ENCODE measurements around the gene STK32C.
"Not testable (repeated sequence)": the region's sequence is repeated elsewhere in the genome, so short reads cannot be mapped to it uniquely, and the experiment has no call there.

Gene STK32C

DNA sequence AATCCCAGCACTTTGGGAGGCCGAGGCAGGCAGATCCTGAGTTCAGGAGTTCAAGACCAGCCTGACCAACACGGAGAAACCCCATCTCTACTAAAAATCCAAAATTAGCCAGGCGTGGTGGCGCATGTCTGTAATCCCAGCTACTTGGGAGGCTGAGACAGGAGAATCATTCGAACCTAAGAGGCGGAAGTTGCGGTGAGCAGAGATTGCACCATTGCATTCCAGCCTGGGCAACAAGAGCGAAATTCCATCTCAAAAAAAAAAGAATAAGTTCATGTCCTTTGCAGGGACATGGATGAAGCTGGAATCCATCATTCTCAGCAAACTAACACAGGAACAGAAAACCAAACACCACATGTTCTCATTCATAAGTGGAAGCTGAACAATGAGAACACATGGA lies 7.1 kb upstream of the STK32C start:
- not testable (repeated sequence) for H3K4me3 ChIP-seq (ENCODE audit: low read length); H3K36me3 ChIP-seq (ENCODE audit: insufficient read depth, low read length); H3K9me3 ChIP-seq (ENCODE audit: insufficient read depth, low read depth, low read length); H3K4me1 ChIP-seq (ENCODE audit: insufficient read depth, low read length); H3K27ac ChIP-seq (ENCODE audit: low read depth, low read length); H3K9ac ChIP-seq (ENCODE audit: low read depth, low read length)
- H3K27me3 ChIP-seq (ENCODE audit: insufficient read depth, low read length): peaks cover 14% of the 10 kb centered on the region
- WGBS: 93% methylated on average over 8 of the region's 8 CpGs

- Histone ChIP-seq H3K27me3 (ENCODE audit: insufficient read depth, low read length) (peaks cover 19% of the 10 kb centered on the region), H3K4me1 (ENCODE audit: insufficient read depth, low read length) (no peaks in the 10 kb centered on the region), H3K36me3 (ENCODE audit: insufficient read depth, low read length) (no peaks in the 10 kb centered on the region), H3K27ac (ENCODE audit: low read depth, low read length) (no peak overlapping the region), H3K9me3 (ENCODE audit: insufficient read depth, low read depth, low read length) (0 out of 2 replicates have a peak, but pooled peaks cover 6% of the 10 kb centered on the region), H3K4me3 (ENCODE audit: low read length) (no peak overlapping the region), H3K9ac (ENCODE audit: low read depth, low read length) (no peak overlapping the region)
- 100% methylated on average over 4 of the region's 4 CpGs for WGBS
Observed at GRCh38 chr10:132314336-132314735, 6.6 kb upstream of the STK32C start.

DNA sequence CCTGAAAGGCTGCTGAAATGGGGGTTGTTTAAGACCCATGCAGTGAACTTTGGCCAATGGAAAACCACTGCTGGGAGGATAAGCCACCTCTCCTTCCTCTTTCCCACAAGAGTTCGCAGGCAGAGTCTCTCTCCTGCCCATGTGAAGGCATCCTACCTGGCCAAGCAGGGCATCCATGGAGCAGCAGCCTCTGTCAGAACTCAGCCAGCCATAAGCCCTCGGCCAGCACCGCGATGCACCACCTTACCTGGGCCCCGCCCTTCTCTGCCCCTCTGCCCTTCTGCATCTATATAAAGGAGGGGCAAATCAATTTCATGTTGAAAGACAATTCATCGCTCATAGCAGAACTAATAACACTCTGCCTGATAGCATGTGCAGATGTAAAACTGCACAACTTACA lies 6.1 kb upstream of the STK32C start:
- WGBS: 86% methylated on average over 6 of the region's 6 CpGs
- no peak overlapping the region for H3K27ac ChIP-seq (ENCODE audit: low read depth, low read length)
- no peak overlapping the region for H3K4me3 ChIP-seq (ENCODE audit: low read length)
- peaks cover 24% of the 10 kb centered on the region for H3K27me3 ChIP-seq (ENCODE audit: insufficient read depth, low read length)
- 0 out of 2 replicates have a peak, but pooled peaks cover 6% of the 10 kb centered on the region for H3K9me3 ChIP-seq (ENCODE audit: insufficient read depth, low read depth, low read length)
- H3K9ac ChIP-seq (ENCODE audit: low read depth, low read length): no peak overlapping the region
- H3K4me1 ChIP-seq (ENCODE audit: insufficient read depth, low read length): no peaks in the 10 kb centered on the region
- no peaks in the 10 kb centered on the region for H3K36me3 ChIP-seq (ENCODE audit: insufficient read depth, low read length)

DNA sequence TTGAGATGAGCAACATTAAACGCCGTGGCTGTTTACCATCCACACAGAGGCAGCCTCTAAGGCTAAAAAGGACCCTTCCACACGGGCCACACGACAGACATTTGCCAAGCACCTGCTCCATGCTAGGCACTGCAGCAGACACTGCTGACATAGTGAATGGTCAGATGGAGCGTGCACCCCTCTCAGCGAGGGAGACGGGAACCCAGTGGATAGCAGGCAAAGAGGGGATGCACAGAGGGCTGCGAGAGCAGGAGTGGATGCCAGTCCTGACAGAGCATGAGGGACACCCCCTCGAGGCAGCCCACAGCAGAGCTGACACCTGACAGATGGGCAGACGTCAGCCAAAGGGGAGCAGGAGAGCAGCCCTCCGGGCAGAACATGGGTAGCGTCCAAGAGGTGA lies 5.6 kb upstream of the STK32C start:
- H3K27ac ChIP-seq (ENCODE audit: low read depth, low read length): no peak overlapping the region
- H3K36me3 ChIP-seq (ENCODE audit: insufficient read depth, low read length): no peaks in the 10 kb centered on the region
- peaks cover 29% of the 10 kb centered on the region for H3K27me3 ChIP-seq (ENCODE audit: insufficient read depth, low read length)
- H3K4me3 ChIP-seq (ENCODE audit: low read length): no peak overlapping the region
- 91% methylated on average over 12 of the region's 12 CpGs for WGBS
- H3K4me1 ChIP-seq (ENCODE audit: insufficient read depth, low read length): no peaks in the 10 kb centered on the region
- H3K9me3 ChIP-seq (ENCODE audit: insufficient read depth, low read depth, low read length): 0 out of 2 replicates have a peak, but pooled peaks cover 6% of the 10 kb centered on the region
- no peak overlapping the region for H3K9ac ChIP-seq (ENCODE audit: low read depth, low read length)

DNA sequence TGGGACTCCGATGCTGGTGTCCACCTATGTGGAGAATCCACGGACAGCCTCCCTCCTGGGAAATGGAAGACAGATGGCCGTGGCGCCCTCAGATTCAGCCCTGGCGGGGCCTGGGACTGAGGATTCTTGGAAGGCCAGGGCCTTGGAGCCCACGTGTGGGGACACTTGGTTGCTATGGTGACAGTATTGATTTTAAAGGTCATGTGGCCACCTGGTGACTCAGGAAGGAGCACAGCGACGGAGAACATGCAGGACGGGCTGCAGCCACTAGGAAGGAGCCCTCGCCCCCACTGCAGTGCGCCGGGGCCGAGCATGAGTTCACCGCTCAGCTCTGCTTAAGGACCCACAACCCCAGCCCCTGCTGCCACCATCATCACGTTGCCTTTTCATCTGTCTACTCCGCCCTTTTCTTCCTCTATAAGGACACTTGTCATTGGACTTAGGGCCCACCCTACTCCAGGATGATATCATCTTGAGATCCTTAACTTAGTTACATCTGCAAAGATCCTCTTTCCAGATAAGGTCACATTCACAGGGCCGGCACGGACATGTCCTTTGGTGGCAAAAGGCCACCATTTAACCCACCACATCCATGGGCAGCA lies 3.7 kb upstream of the STK32C start:
- Histone ChIP-seq H3K27ac (ENCODE audit: low read depth, low read length) (no peak overlapping the region), H3K36me3 (ENCODE audit: insufficient read depth, low read length) (no peaks in the 10 kb centered on the region), H3K9me3 (ENCODE audit: insufficient read depth, low read depth, low read length) (0 out of 2 replicates have a peak, but pooled peaks cover 6% of the 10 kb centered on the region), H3K27me3 (ENCODE audit: insufficient read depth, low read length) (peaks cover 43% of the 10 kb centered on the region), H3K9ac (ENCODE audit: low read depth, low read length) (no peak overlapping the region), H3K4me1 (ENCODE audit: insufficient read depth, low read length) (no peaks in the 10 kb centered on the region), H3K4me3 (ENCODE audit: low read length) (no peak overlapping the region)
- WGBS: 56% methylated on average over 18 of the region's 18 CpGs

GRCh38 chr10:132310701-132311337 lies 3.1 kb upstream of the STK32C start:
- H3K27ac ChIP-seq (ENCODE audit: low read depth, low read length): no peak overlapping the region
- 0 out of 2 replicates have a peak, but pooled peaks cover 6% of the 10 kb centered on the region for H3K9me3 ChIP-seq (ENCODE audit: insufficient read depth, low read depth, low read length)
- no peaks in the 10 kb centered on the region for H3K36me3 ChIP-seq (ENCODE audit: insufficient read depth, low read length)
- no peak overlapping the region for H3K4me3 ChIP-seq (ENCODE audit: low read length)
- H3K4me1 ChIP-seq (ENCODE audit: insufficient read depth, low read length): no peaks in the 10 kb centered on the region
- H3K9ac ChIP-seq (ENCODE audit: low read depth, low read length): no peak overlapping the region
- 91% methylated on average over 17 of the region's 17 CpGs for WGBS
- H3K27me3 ChIP-seq (ENCODE audit: insufficient read depth, low read length): peaks cover 50% of the 10 kb centered on the region

- WGBS: 91% methylated on average over 7 of the region's 7 CpGs
- Histone ChIP-seq H3K27me3 (ENCODE audit: insufficient read depth, low read length) (peaks cover 54% of the 10 kb centered on the region), H3K4me1 (ENCODE audit: insufficient read depth, low read length) (no peaks in the 10 kb centered on the region), H3K9ac (ENCODE audit: low read depth, low read length) (no peak overlapping the region), H3K9me3 (ENCODE audit: insufficient read depth, low read depth, low read length) (0 out of 2 replicates have a peak, but pooled peaks cover 6% of the 10 kb centered on the region), H3K4me3 (ENCODE audit: low read length) (no peak overlapping the region), H3K27ac (ENCODE audit: low read depth, low read length) (no peak overlapping the region), H3K36me3 (ENCODE audit: insufficient read depth, low read length) (no peaks in the 10 kb centered on the region)
Observed at GRCh38 chr10:132309879-132310591, 2.3 kb upstream of the STK32C start.

DNA sequence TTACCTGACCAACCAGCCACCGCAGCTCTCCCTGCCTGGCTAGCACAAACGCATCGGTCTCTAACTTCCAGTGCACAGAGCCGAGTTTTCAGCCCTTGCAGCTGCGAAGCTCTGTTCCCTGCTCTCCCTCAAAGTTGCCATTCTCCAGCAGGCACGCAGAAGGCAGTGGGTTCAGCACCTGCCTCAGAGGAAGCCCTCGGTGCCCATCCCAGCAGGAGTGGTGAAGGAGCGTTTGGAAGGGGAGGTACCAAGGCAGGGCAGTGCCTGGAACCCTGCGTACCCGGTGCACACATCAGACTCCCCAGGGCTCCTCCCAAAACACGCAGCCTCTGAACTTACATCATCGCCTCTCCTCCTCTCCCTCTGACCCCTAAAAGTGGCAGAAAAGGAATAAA lies 1.7 kb upstream of the STK32C start:
- H3K9ac ChIP-seq (ENCODE audit: low read depth, low read length): no peak overlapping the region
- no peaks in the 10 kb centered on the region for H3K4me1 ChIP-seq (ENCODE audit: insufficient read depth, low read length)
- 70% methylated on average over 12 of the region's 12 CpGs for WGBS
- no peak overlapping the region for H3K27ac ChIP-seq (ENCODE audit: low read depth, low read length)
- H3K4me3 ChIP-seq (ENCODE audit: low read length): no peak overlapping the region
- no peaks in the 10 kb centered on the region for H3K36me3 ChIP-seq (ENCODE audit: insufficient read depth, low read length)
- 0 out of 2 replicates have a peak, but pooled peaks cover 6% of the 10 kb centered on the region for H3K9me3 ChIP-seq (ENCODE audit: insufficient read depth, low read depth, low read length)
- peaks cover 57% of the 10 kb centered on the region for H3K27me3 ChIP-seq (ENCODE audit: insufficient read depth, low read length)

GRCh38 chr10:132308587-132309470 lies 1.1 kb upstream of the STK32C start:
- peak overlapping the region; percentile 86 for H3K4me3 ChIP-seq (ENCODE audit: low read length)
- H3K36me3 ChIP-seq (ENCODE audit: insufficient read depth, low read length): no peaks in the 10 kb centered on the region
- no peak overlapping the region for H3K27ac ChIP-seq (ENCODE audit: low read depth, low read length)
- 10% methylated on average over 61 of the region's 61 CpGs for WGBS
- peak overlapping the region; percentile 59; the same call in 1 of the 2 replicates for H3K9ac ChIP-seq (ENCODE audit: low read depth, low read length)
- H3K27me3 ChIP-seq (ENCODE audit: insufficient read depth, low read length): peaks cover 59% of the 10 kb centered on the region
- H3K4me1 ChIP-seq (ENCODE audit: insufficient read depth, low read length): no peaks in the 10 kb centered on the region
- H3K9me3 ChIP-seq (ENCODE audit: insufficient read depth, low read depth, low read length): no peaks in the 10 kb centered on the region

DNA sequence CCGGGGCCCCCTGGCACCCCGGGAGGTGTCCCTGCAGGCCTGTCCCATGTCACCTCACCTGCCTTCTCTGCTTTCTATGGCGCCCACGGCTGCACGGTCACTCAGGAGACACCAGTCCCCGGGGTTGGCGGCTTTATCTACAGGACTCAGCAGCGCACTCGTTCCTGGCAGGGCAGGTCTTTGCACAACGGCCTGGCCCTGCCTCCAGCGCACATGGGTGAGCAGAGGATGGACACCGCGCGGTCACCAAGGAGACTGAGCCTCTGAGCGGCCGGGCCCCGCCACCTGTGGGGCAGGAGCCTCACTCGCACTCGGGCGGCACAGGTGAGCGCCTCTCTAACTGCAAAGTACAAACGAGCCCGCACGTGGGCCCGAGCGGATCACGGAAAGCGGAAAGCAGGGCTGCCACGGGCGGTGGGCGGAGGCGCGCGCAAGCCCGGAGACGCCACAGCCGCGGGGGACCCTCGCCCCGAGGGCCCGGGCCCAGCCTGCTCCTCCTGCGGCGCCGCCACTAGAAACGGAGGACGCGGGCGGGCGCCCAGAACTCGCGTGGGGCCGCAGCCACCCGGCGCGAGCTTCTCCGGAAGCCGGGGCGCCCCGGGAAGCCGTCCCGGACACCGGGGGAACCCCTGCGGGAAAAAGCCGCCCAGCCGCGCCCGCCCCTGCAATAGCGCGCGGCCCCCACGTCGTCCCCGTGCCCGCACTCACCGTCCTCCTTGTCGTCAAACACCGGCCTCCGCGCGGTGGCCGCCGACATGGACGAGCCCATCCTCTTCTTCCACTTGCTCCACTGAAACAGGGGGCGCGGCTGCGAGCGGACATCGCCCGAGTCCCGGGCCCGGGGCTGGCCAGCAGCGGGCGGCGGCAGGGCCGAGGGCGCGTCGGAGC lies 642 bp downstream of the STK32C start:
- H3K27ac ChIP-seq (ENCODE audit: low read depth, low read length): no peak overlapping the region
- peaks cover 59% of the 10 kb centered on the region for H3K27me3 ChIP-seq (ENCODE audit: insufficient read depth, low read length)
- no peaks in the 10 kb centered on the region for H3K9me3 ChIP-seq (ENCODE audit: insufficient read depth, low read depth, low read length)
- WGBS: 10% methylated on average over 98 of the region's 98 CpGs
- H3K9ac ChIP-seq (ENCODE audit: low read depth, low read length): no peak overlapping the region
- peak overlapping the region; percentile 50 for H3K4me3 ChIP-seq (ENCODE audit: low read length)
- H3K36me3 ChIP-seq (ENCODE audit: insufficient read depth, low read length): no peaks in the 10 kb centered on the region
- no peaks in the 10 kb centered on the region for H3K4me1 ChIP-seq (ENCODE audit: insufficient read depth, low read length)
